Left cardiac atrium (tissue), 4 donors: Measurements from ENCODE around the gene ZNF709. TPM values are rescaled to one million over a fixed set of nuclear protein-coding genes. Genes with fewer than 3 reads are reported as not detected.
A peak's percentile ranks its signal among the peaks of the same experiment; 100 is the strongest.
"Not testable (repeated sequence)": the region's sequence is repeated elsewhere in the genome, so short reads cannot be mapped to it uniquely, and the experiment has no call there.

ENCODE experiments used
- ATAC-seq, 2 donors: fragments of 200-7000 bp; cut with Tn5 transposase; one replicate each; pipeline ENCODE4 v1.9.1; 2020; ENCODE audit warnings: mild to moderate bottlenecking in 2 of 2, moderate library complexity in 2 of 2
- DNase-seq: peaks from one replicate; pipeline ENCODE4 v3.0.0-alpha.2; 2020
- intact Hi-C, 2 donors: fragments of 100-400 bp; cut with DNase I; formaldehyde crosslinking; loops; one replicate each; pipeline versions ENCODE4 v1.14.1 to v1.15.1; 2022 to 2023
- total RNA-seq, 2 donors: library from RNA; stranded (reverse); fragmentation: NEBNext Ultra II Directional; extraction: Animal tissue kit (Norgen Biotek cat#: 25700); gene quantifications; one replicate each; pipeline ENCODE4 v1.2.1, GENCODE V29; 2021
- donor health status: DM: no; HTN: yes; CAD: no.
- donor health status: DM: no; HTN: yes; CAD: no; lungs with severe emphysema.
- donor health status: DM: yes; HTN: yes; CAD: no.
- donor health status: Dilated cardiomyopathy.

Gene ZNF709
- total RNA-seq, 2 donors from 2014 or later, result 1.2 to 1.3 TPM

GRCh38 chr19:12465211-12465610 is 19.4 kb downstream of the ZNF709 start:
- DNase-seq, result no peak
- intact Hi-C loops, result no loop called here
- no peak for ATAC-seq

GRCh38 chr19:12464769-12465168 is 19.8 kb downstream of the ZNF709 start:
- no peak for ATAC-seq

GRCh38 chr19:12464139-12464538 is 20.5 kb downstream of the ZNF709 start:
- DNase-seq, ATAC-seq, intact Hi-C loops: not testable (repeated sequence)

More at GRCh38 chr19:12464769-12465168, 19.8 kb downstream of the ZNF709 start:
- no peak for DNase-seq
- intact Hi-C loops, result no loop called here

- ATAC-seq (no peak), DNase-seq (no peak)
- intact Hi-C loops, result no loop called here
These were observed 31.1 kb downstream of the ZNF709 start for GRCh38 chr19:12453495-12453894.

GRCh38 chr19:12450844-12451243 is 33.8 kb downstream of the ZNF709 start:
- ATAC-seq (no peak), DNase-seq (no peak)
- intact Hi-C loops, result no loop called here

GRCh38 chr19:12448808-12449207 is 35.8 kb downstream of the ZNF709 start:
- ATAC-seq, result no peak
- intact Hi-C loops, result no loop called here
- no peak for DNase-seq

- intact Hi-C loops, result no loop called here
- DNase-seq (peak; percentile 99), ATAC-seq (peak; percentile 100)
These were observed 43.9 kb downstream of the ZNF709 start, which contains the start of gene ZNF443 for GRCh38 chr19:12440541-12441316. Gene ZNF443 (minus strand): TSS chr19:12441021. CDS start chr19:12440914, 107 bp downstream.

- peak; percentile 21 for DNase-seq
- intact Hi-C loops, result not testable (repeated sequence)
These were observed 44.7 kb downstream of the ZNF709 start for GRCh38 chr19:12439686-12440540.

GRCh38 chr19:12430726-12431299 is 53.8 kb downstream of the ZNF709 start:
- DNase-seq, intact Hi-C loops, ATAC-seq: not testable (repeated sequence)

More at GRCh38 chr19:12439686-12440540, 44.7 kb downstream of the ZNF709 start:
- peak in 1 of 2 donors; percentile 36 for ATAC-seq

- ATAC-seq, result no peak
- no peak for DNase-seq
- intact Hi-C loops, result no loop called here
These were observed 58.7 kb downstream of the ZNF709 start for GRCh38 chr19:12425888-12426274.

GRCh38 chr19:12425236-12425887 is 59.3 kb downstream of the ZNF709 start:
- no peak for ATAC-seq
- intact Hi-C loops, result no loop called here
- no peak for DNase-seq

GRCh38 chr19:12417273-12417672 is 67.3 kb downstream of the ZNF709 start:
- DNase-seq, ATAC-seq, intact Hi-C loops: not testable (repeated sequence)

- no peak for DNase-seq
- intact Hi-C loops, result no loop called here
- no peak for ATAC-seq
These were observed 72.7 kb downstream of the ZNF709 start for GRCh38 chr19:12411893-12412292.

Other genes with a start within 250 kb of the ZNF709 start
- gene ZNF44, start 189.9 kb downstream of the ZNF709 start, total RNA-seq, result 10 to 100 TPM in 1 of 2 donors, 1 to 10 TPM in 1; 7.4 to 11.5 TPM
- 1 to 10 TPM; 3.8 to 6.3 TPM for gene ZNF563, start 151.2 kb downstream of the ZNF709 start, total RNA-seq
- gene ZNF442, start 119.1 kb downstream of the ZNF709 start, total RNA-seq, result 1 to 10 TPM; 2.9 to 4.3 TPM
- 1 to 10 TPM; 2.4 to 3.6 TPM for gene ZNF799, start 83.5 kb downstream of the ZNF709 start, total RNA-seq
- gene ZNF443, start 43.8 kb downstream of the ZNF709 start, total RNA-seq, result 1 to 10 TPM; 2.0 to 2.8 TPM
- 10 to 100 TPM in 1 of 2 donors, 1 to 10 TPM in 1; 7.7 to 11.9 TPM for gene ZNF564, start 66.7 kb upstream of the ZNF709 start, total RNA-seq
- 1 to 10 TPM; 4.1 to 4.4 TPM for gene ZNF490, start 126.0 kb upstream of the ZNF709 start, total RNA-seq
- 10 to 100 TPM; 18.9 to 21.5 TPM for gene ZNF791, start 126.1 kb upstream of the ZNF709 start, total RNA-seq
- 10 to 100 TPM; 42.1 to 55.8 TPM for gene MAN2B1, start 181.9 kb upstream of the ZNF709 start, total RNA-seq
- gene WDR83, start 182.0 kb upstream of the ZNF709 start, total RNA-seq, result 1 to 10 TPM; 7.8 to 8.0 TPM
- 10 to 100 TPM; 38.4 to 51.9 TPM for gene DHPS, start 197.1 kb upstream of the ZNF709 start, total RNA-seq
- not detected for gene GNG14, start 203.2 kb upstream of the ZNF709 start, total RNA-seq
- 1 to 10 TPM; 1.4 to 2.3 TPM for gene FBXW9, start 211.8 kb upstream of the ZNF709 start, total RNA-seq
- gene TNPO2, start 239.1 kb upstream of the ZNF709 start, total RNA-seq, result 10 to 100 TPM; 33.8 to 53.6 TPM
- 100 to 1,000 TPM; 112 to 122 TPM for gene TRIR, start 249.9 kb upstream of the ZNF709 start, total RNA-seq